DMS153 treated with DMSO at 0.1 percent for 48 hours (cell line): ENCODE data around the gene TAF9.
"Not testable (repeated sequence)": the region's sequence is repeated elsewhere in the genome, so short reads cannot be mapped to it uniquely, and the experiment has no call there.

Source experiments
- DNase-seq: peaks from one replicate; lab custom pipeline; 2025; ENCODE audit not compliant: unreplicated experiment; lab: John Stamatoyannopoulos, UW

Gene TAF9, protein sequence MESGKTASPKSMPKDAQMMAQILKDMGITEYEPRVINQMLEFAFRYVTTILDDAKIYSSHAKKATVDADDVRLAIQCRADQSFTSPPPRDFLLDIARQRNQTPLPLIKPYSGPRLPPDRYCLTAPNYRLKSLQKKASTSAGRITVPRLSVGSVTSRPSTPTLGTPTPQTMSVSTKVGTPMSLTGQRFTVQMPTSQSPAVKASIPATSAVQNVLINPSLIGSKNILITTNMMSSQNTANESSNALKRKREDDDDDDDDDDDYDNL

DNA sequence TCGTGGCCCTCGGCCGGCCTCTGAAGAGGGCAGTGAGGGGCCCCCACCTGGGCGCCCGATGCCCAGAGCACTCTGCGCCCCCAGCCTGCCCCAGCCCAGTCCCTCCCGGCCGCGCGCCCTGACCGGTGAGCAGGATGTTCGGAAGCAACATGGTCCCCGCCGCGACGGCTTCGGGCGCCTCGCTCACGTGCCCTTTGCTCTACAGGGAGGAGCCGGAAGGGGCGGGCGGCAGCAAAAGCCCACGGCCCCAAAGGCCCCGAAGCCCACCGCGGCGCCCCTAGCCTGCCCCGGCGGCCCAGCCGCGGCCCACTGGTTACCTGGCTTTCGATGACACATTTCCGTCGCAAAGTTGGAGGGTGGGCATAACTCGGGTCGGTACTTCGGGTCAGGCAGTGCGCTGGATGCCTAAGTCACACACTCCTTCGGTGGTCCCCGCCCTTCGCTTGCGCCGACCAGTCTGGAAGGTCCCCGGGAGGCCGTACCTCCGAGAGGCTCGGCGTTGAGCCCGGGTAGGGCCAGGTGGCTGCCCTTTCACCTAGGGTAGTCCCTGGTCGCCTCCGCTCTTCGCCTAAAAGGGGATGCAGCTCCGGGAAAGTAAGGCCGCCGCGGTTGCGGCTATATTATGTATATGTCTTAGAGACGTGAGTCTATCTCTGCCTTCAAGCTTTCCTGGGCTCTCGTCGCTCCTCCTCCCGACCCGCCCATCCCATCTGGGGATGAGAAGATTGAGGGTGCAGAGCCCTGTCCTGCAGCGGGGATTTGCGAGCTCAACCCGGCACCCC, at the start of gene TAF9, which contains the start of the genes AK6 and RAD17:
Gene TAF9, minus strand, starts transcription at position 181 of the 782 bp plus-strand sequence. CDS start 3,783 bp downstream, outside the sequence.
Gene AK6, minus strand, starts transcription at position 181 of the 782 bp plus-strand sequence. Its CDS starts 30 bp downstream, at position 151.
Gene RAD17, plus strand, starts transcription at position 479 of the 782 bp plus-strand sequence. CDS start 2,391 bp downstream, outside the sequence.
- DNase-seq: peak; percentile 39

DNA sequence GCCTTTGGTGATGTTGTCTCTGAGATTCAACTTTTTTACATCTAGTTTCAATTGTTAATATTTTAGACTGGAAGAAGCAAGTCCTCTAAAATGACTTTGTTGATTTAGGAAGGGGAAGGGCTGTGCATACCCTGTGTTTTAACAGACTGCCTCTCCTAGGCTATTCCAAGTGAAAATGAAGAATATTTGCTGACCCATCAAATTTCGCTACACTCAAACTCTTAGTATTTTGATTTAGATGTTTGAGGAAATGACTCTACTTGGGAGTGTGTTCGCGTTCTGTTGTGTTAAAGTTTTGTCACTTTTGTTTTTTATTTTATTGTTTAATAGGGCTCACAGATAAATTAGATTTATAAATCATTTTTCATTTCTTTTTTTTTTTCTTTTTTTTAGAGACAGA, 49.2 kb upstream of the TAF9 start:
- DNase-seq: no peak

DNA sequence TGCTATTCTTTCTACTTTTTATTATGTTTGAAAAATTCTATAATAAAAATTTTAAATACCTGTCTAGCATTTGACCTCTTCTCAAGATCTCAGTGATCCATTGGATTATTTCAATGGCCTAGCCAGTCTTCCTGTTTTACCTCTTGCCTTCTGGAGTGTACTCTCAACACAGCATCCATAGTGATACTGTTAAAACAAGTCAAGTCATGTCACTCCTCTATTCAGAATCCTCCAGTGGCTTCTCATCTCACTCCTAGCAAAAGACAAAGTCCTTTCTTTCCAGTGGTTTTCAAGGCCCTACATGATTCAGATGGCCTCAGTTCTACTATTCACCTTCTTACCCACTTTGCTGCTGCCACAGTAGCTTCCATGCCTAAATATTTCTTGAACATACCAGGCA, 47.4 kb upstream of the TAF9 start:
- no peak for DNase-seq

GRCh38 chr5:69416180-69416579, 46.9 kb upstream of the TAF9 start:
- DNase-seq: no peak

- no peak for DNase-seq
Measured at GRCh38 chr5:69415584-69415958, 46.3 kb upstream of the TAF9 start.

- DNase-seq: peak; percentile 82
Measured at GRCh38 chr5:69414885-69415583, 45.7 kb upstream of the TAF9 start, which contains the start of gene MARVELD2. MARVELD2 (plus strand) TSS chr5:69415116; CDS start chr5:69419386, 4,270 bp downstream.

GRCh38 chr5:69404659-69405330, 35.5 kb upstream of the TAF9 start:
- DNase-seq: no peak

GRCh38 chr5:69378376-69378775, 9.1 kb upstream of the TAF9 start:
- no peak for DNase-seq

DNA sequence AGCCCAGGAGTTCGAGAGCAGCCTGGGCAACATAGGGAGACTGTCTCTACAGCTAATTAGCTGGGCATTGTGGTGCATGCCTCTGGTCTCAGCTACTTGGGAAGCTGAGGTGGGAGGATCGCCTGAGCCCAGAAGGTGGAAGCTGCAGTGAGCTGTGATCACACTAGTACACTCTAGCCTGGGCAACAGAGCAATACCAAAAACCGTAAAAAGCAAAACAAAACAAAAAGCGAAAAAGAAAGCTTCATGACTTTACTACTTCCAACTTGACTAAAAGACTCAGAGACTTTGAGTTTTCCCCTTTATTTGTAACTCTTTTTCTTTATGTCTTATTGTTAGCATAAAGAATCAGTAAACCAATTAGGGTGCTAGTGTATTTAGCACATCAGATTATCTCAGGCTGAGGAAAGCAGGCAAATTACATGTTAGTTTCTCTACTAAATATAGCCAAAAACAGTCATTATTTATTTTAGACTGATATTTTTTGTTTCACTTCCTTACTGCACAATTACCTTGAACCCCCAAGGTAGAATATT, 5.7 kb upstream of the TAF9 start:
- DNase-seq: no peak

DNA sequence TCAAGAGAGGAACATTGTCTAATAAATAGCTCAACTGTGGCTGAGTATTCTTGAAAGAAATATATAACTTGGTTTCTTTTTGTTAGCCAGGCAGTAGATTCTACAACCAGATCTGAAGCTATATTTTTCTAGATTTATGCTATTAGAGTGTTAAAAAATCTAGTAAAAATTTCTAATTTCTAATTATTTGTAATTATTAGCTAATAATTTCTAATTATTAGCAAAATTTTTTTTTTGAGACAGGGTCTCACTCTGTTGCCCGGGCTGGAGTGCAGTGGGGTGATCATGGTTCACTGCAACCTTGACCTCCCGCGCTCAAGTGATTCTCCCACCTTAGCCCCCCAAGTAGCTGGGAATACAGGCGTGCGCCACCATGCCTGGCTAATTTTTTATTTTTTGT, 3.1 kb upstream of the TAF9 start:
- DNase-seq: no peak

DNA sequence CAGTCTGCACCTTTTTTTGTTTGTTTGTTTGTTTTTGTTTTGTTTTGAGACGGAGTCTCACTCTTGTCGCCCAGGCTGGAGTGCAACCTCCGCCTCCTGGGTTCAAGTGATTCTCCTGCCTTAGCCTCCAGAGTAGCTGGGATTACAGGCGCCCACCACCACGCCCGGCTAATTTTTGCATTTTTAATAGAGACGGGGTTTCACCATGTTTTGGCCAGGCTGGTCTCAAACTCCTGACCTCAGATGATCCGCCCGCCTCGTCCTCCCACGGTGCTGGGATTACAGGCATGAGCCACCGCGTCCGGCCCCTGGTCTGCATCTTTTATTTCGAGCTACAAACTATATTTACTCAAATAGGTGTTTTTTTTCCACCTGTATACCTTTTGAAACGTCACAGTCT, 1.0 kb upstream of the TAF9 start:
- not testable (repeated sequence) for DNase-seq

DNA sequence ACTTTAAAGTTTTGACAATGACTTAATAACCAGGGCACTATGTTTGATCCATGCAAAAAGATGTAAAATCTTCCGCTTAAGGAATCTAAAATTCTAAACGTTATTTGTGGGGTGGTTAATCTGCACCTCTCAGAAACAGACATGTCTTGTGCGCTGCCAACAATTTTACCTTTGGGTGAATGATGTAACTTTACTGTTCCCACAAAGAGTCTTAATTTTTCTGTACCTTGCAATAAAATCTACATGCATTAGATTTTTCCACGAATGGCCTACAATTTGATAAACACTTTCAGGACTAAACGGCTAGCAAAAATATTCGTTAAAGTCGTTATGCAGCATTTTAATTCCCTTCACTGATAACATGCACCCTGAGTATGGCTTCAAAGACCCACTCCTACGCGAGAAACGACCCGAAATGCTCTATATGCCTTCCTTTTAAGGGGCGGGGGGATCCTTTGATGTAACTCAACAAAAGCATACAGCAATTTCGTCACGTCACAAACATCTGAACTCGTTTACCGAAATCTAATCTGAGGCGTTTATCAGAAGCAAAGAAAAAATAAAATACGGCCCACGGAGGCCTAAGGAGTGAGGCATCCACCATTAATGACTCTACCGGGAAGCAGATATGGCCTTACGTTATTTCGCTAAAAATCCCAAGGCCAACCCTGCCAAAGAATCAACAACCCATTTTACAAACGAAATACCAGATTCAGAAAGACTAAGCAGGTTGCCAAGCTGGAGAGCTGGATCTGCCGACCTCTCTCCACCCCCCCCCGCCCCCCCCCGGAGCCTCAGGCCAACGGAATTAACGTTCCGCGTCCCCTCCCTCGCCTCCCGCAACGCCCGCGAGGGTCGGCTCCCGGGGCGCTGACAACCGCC, 621 bp downstream of the TAF9 start:
- no peak for DNase-seq

DNA sequence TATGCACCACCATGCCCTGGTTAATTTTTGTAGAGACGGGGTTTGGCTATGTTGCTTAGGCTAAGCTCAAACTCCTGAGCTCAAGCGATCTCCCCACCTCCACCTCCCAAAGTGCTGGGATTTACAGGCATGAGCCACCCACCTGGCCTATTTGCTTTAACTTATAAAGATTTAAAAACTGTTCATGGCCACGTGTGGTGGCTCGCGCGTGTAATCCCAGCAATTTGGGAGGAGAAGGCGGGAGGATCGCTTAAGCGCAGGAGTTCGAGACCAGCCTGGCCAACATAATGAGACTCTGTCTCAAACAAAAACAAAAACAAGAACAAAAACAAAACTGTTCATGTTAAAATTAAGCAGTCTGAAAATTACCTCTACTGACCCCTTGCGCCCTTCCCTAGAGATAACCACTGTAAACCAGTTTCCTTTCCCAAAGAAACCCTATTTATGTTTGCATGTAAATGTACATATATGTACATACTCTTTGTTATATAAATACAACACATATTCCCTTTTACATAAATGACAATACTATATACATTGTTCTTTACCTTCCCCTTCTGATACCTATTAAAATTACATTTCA, 1.5 kb downstream of the TAF9 start:
- no peak for DNase-seq

GRCh38 chr5:69364850-69365249, 4.5 kb downstream of the TAF9 start:
- DNase-seq: no peak

- DNase-seq: no peak
Measured at GRCh38 chr5:69364414-69364813, 4.9 kb downstream of the TAF9 start.

DNA sequence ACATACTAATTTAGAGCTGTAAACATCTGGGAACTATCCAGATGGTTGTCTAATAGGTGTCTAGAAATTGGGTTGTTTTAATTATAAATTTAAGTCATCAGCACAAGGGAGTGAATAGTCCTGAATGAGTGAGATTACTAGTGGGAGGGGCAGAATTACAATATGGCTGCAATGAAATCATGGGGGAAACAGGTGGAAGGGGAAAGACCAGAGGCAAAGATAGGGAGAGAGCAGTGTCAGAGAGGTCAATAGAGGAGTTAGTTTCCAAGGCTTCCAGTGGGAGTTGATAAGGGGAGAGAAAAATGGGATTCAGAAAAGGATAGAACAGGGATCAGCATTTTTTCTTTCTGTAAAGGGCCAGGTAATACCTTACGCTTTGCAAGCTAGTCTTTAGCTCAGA, 8.9 kb downstream of the TAF9 start:
- DNase-seq: no peak

GRCh38 chr5:69359699-69360098, 9.6 kb downstream of the TAF9 start:
- DNase-seq: no peak

- no peak for DNase-seq
Measured at GRCh38 chr5:69350664-69351063, 18.7 kb downstream of the TAF9 start.

DNA sequence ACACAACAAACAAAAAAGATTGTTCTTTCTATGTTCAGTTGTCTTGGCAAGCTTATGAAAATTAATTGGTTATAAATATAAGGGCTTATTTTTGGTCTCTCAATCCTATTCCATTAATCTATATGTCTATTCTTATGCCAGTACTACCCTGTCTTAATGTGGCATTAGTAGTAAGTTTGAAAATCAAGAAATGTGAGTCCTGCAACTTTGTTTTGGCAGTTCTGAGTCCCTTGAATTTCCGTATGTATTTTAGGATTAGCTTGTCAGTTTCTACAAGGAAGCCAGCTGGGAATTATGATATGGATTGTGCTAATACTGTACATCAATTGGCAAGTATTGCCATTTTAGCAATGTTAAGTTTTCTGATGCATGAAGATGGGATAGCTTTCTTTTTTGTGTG, 26.2 kb downstream of the TAF9 start:
- DNase-seq: no peak
